ENCODE data around the gene HIRIP3.
A peak's percentile ranks its signal among the peaks of the same experiment; 100 is the strongest.
"Not testable (repeated sequence)": the region's sequence is repeated elsewhere in the genome, so short reads cannot be mapped to it uniquely, and the experiment has no call there.

The HIRIP3 gene

GRCh38 chr16:29995324-29995910 is at the start of gene HIRIP3:
TSS of gene HIRIP3 (minus strand) at chr16:29995617. CDS start at chr16:29995605, 12 bp downstream.
- DNase-seq, result peak; percentile 87 to 90

- DNase-seq, result no peak
These were observed 46.4 kb upstream of the HIRIP3 start for GRCh38 chr16:30041841-30042240.

- not testable (repeated sequence) for DNase-seq
These were observed 45.3 kb upstream of the HIRIP3 start for GRCh38 chr16:30040690-30041089.

GRCh38 chr16:30040221-30040620 is 44.8 kb upstream of the HIRIP3 start:
- no peak for DNase-seq

GRCh38 chr16:30033270-30033669 is 37.9 kb upstream of the HIRIP3 start:
- peak; percentile 39 to 55 for DNase-seq

GRCh38 chr16:30032083-30032819 is 36.8 kb upstream of the HIRIP3 start:
- DNase-seq, result peak; percentile 66 to 75

GRCh38 chr16:30031477-30031918 is 36.1 kb upstream of the HIRIP3 start:
- DNase-seq, result no peak

GRCh38 chr16:30030841-30031413 is 35.5 kb upstream of the HIRIP3 start, which contains the start of gene TLCD3B:
TSS of gene TLCD3B (minus strand) at chr16:30031271. CDS start at chr16:30030527, 744 bp downstream.
- DNase-seq, result no peak

- no peak for DNase-seq
These were observed 34.7 kb upstream of the HIRIP3 start for GRCh38 chr16:30030011-30030685.

- no peak for DNase-seq
These were observed 33.1 kb upstream of the HIRIP3 start for GRCh38 chr16:30028438-30029076.

GRCh38 chr16:30027588-30028437 is 32.4 kb upstream of the HIRIP3 start:
- DNase-seq, result no peak

- no peak for DNase-seq
These were observed 31.0 kb upstream of the HIRIP3 start for GRCh38 chr16:30026449-30026848.

GRCh38 chr16:30025574-30025973 is 30.2 kb upstream of the HIRIP3 start:
- no peak for DNase-seq

- DNase-seq, result no peak
These were observed 29.7 kb upstream of the HIRIP3 start for GRCh38 chr16:30025156-30025555.

GRCh38 chr16:30024451-30024850 is 29.0 kb upstream of the HIRIP3 start:
- DNase-seq, result no peak

- DNase-seq, result no peak
These were observed 28.2 kb upstream of the HIRIP3 start for GRCh38 chr16:30023586-30023985.

GRCh38 chr16:30022887-30023286 is 27.5 kb upstream of the HIRIP3 start, which contains the start of gene C16orf92:
TSS of gene C16orf92 (plus strand) at chr16:30023198. CDS start at chr16:30023341, 143 bp downstream.
- DNase-seq, result no peak

GRCh38 chr16:30018731-30019158 is 23.3 kb upstream of the HIRIP3 start:
- no peak for DNase-seq

GRCh38 chr16:30017937-30018336 is 22.5 kb upstream of the HIRIP3 start:
- not testable (repeated sequence) for DNase-seq

GRCh38 chr16:30017277-30017656 is 21.9 kb upstream of the HIRIP3 start:
- DNase-seq, result no peak

- no peak for DNase-seq
These were observed 21.3 kb upstream of the HIRIP3 start for GRCh38 chr16:30016555-30017276.
